Brain microvascular endothelial cell (primary cell): ENCODE measurements around the gene RNF135.

Experiments used
- DNase-seq: peaks from one replicate; pipeline ENCODE4 v3.0.0-alpha.2; 2020
- H3K27ac ChIP-seq: fragments of 250-450 bp; sonication (Bioruptor Pico); 2 replicates; pipeline ENCODE4 v1.5.1; 2020; ENCODE audit warnings: mild to moderate bottlenecking, moderate library complexity
- H3K27me3 ChIP-seq: fragments of 250-450 bp; sonication (Bioruptor Pico); replicated peaks from 2 replicates; pipeline ENCODE4 v1.5.1; 2020; ENCODE audit warnings: mild to moderate bottlenecking
- H3K36me3 ChIP-seq: fragments of 250-450 bp; sonication (Bioruptor Pico); replicated peaks from 2 replicates; pipeline ENCODE4 v1.5.1; 2020; ENCODE audit warnings: mild to moderate bottlenecking
- H3K4me3 ChIP-seq: 2 replicates; pipeline ENCODE4 v1.5.1; 2011; ENCODE audit warnings: low read depth, mild to moderate bottlenecking, control low read depth, low read length, moderate library complexity
- CTCF ChIP-seq: IDR thresholded peaks from 2 replicates; pipeline ENCODE4 v1.5.1; 2011; ENCODE audit warnings: low read depth, mild to moderate bottlenecking, moderate library complexity, low read length, control low read depth, inconsistent platforms; ENCODE audit errors: missing control alignments
- in situ Hi-C: cut with HindIII; loops from 2 replicates; pipeline ENCODE4 v1.10.0; 2017; ENCODE audit warnings: low sequenced_read_pairs, low pct_ligation_motif_present

RNF135 gene

GRCh38 chr17:30970831-30971567 is at the start of gene RNF135:
Gene RNF135, plus strand, starts transcription at chr17:30971039. Its CDS starts 35 bp downstream, at chr17:30971074.
- H3K27me3 ChIP-seq = no peaks in the 10 kb centered on the region
- peak; percentile 30 for TF ChIP-seq CTCF
- H3K36me3 ChIP-seq = no peaks in the 10 kb centered on the region
- DNase-seq = peak; percentile 75
- peak within 1 kb of the TSS; percentile 67 for H3K4me3 ChIP-seq
- peak within 1 kb of the TSS; percentile 82 for H3K27ac ChIP-seq
- in situ Hi-C loops = no loop called here

- no peak for DNase-seq
- Histone ChIP-seq H3K36me3 (no peaks in the 10 kb centered on the region), H3K27ac (no peak within 1 kb of the TSS), H3K4me3 (peak within 1 kb of the TSS; percentile 42), H3K27me3 (peaks cover 4% of the 10 kb centered on the region)
- in situ Hi-C loops = no loop called here
- TF ChIP-seq CTCF = no peak
Measured at GRCh38 chr17:30921544-30922196, 49.2 kb upstream of the RNF135 start, which contains the start of gene ADAP2. Gene ADAP2, plus strand, starts transcription at chr17:30921945. Its CDS starts 70 bp downstream, at chr17:30922015.

GRCh38 chr17:30922235-30923030 is 48.4 kb upstream of the RNF135 start:
- TF ChIP-seq CTCF = no peak
- H3K4me3 ChIP-seq = peak overlapping the region; percentile 42
- no peaks in the 10 kb centered on the region for H3K36me3 ChIP-seq
- in situ Hi-C loops = no loop called here
- no peak for DNase-seq
- H3K27ac ChIP-seq = no peak overlapping the region
- peaks cover 4% of the 10 kb centered on the region for H3K27me3 ChIP-seq

GRCh38 chr17:30924341-30924740 is 46.5 kb upstream of the RNF135 start:
- no peak for TF ChIP-seq CTCF
- no peak for DNase-seq
- H3K27me3 ChIP-seq = peaks cover 4% of the 10 kb centered on the region
- in situ Hi-C loops = no loop called here
- H3K36me3 ChIP-seq = no peaks in the 10 kb centered on the region
- H3K4me3 ChIP-seq = no peak overlapping the region
- H3K27ac ChIP-seq = no peak overlapping the region

- Histone ChIP-seq H3K4me3 (no peak overlapping the region), H3K27ac (no peak overlapping the region), H3K27me3 (peaks cover 4% of the 10 kb centered on the region), H3K36me3 (no peaks in the 10 kb centered on the region)
- in situ Hi-C loops = no loop called here
- TF ChIP-seq CTCF = no peak
- no peak for DNase-seq
Measured at GRCh38 chr17:30926516-30926915, 44.3 kb upstream of the RNF135 start.
